WTC11 (cell line): ENCODE data around the gene GATA3.

Source experiments
- CREM ChIP-seq: sonication (generic); formaldehyde crosslinking; IDR thresholded peaks from 2 replicates; pipeline ENCODE4 v1.8.1; 2022; ENCODE audit warnings: mild to moderate bottlenecking, missing genetic modification reagents, moderate library complexity
- ELF4 ChIP-seq: sonication (generic); formaldehyde crosslinking; IDR thresholded peaks from 2 replicates; pipeline ENCODE4 v1.8.1; 2022; ENCODE audit warnings: low read depth, mild to moderate bottlenecking, moderate library complexity, missing genetic modification reagents
- JUN ChIP-seq: sonication (generic); formaldehyde crosslinking; IDR thresholded peaks from 2 replicates; pipeline ENCODE4 v1.8.0; 2023; ENCODE audit warnings: mild to moderate bottlenecking, missing genetic modification reagents
- SMAD3 ChIP-seq: sonication (generic); formaldehyde crosslinking; IDR thresholded peaks from 2 replicates; pipeline ENCODE4 v1.8.0; 2022; ENCODE audit warnings: missing genetic modification reagents, mild to moderate bottlenecking, borderline replicate concordance
- TCF7 ChIP-seq: sonication (generic); formaldehyde crosslinking; IDR thresholded peaks from 2 replicates; pipeline ENCODE4 v1.8.0; 2022; ENCODE audit warnings: mild to moderate bottlenecking, low read depth, missing genetic modification reagents, moderate library complexity
- ZNF425 ChIP-seq: fragments of 250-450 bp; sonication (Bioruptor Pico); conservative IDR thresholded peaks from 2 replicates; pipeline ENCODE4 v1.9.0; 2021; ENCODE audit warnings: mild to moderate bottlenecking
- TF ChIP-seq, protein P1 (sequence below): fragments of 200-600 bp; IDR thresholded peaks from 2 replicates; pipeline ENCODE4 v1.8.0; 2022; ENCODE audit warnings: antibody characterized with exemption
- TF ChIP-seq, protein P2 (sequence below): sonication (generic); formaldehyde crosslinking; IDR thresholded peaks from 2 replicates; pipeline ENCODE4 v1.8.1; 2023; ENCODE audit warnings: mild to moderate bottlenecking, missing genetic modification reagents, borderline replicate concordance

- TF ChIP-seq, protein P1, sequence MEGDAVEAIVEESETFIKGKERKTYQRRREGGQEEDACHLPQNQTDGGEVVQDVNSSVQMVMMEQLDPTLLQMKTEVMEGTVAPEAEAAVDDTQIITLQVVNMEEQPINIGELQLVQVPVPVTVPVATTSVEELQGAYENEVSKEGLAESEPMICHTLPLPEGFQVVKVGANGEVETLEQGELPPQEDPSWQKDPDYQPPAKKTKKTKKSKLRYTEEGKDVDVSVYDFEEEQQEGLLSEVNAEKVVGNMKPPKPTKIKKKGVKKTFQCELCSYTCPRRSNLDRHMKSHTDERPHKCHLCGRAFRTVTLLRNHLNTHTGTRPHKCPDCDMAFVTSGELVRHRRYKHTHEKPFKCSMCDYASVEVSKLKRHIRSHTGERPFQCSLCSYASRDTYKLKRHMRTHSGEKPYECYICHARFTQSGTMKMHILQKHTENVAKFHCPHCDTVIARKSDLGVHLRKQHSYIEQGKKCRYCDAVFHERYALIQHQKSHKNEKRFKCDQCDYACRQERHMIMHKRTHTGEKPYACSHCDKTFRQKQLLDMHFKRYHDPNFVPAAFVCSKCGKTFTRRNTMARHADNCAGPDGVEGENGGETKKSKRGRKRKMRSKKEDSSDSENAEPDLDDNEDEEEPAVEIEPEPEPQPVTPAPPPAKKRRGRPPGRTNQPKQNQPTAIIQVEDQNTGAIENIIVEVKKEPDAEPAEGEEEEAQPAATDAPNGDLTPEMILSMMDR: no peak
- TF ChIP-seq JUN (CRISPR knock-in tag) (no peak), TCF7 (CRISPR knock-in tag) (no peak), CREM (CRISPR knock-in tag) (no peak; the same call in 1 of the 2 replicates), ZNF425 (CRISPR knock-in tag) (no peak), ELF4 (CRISPR knock-in tag) (no peak), SMAD3 (CRISPR knock-in tag) (no peak)
- TF ChIP-seq, protein P2, sequence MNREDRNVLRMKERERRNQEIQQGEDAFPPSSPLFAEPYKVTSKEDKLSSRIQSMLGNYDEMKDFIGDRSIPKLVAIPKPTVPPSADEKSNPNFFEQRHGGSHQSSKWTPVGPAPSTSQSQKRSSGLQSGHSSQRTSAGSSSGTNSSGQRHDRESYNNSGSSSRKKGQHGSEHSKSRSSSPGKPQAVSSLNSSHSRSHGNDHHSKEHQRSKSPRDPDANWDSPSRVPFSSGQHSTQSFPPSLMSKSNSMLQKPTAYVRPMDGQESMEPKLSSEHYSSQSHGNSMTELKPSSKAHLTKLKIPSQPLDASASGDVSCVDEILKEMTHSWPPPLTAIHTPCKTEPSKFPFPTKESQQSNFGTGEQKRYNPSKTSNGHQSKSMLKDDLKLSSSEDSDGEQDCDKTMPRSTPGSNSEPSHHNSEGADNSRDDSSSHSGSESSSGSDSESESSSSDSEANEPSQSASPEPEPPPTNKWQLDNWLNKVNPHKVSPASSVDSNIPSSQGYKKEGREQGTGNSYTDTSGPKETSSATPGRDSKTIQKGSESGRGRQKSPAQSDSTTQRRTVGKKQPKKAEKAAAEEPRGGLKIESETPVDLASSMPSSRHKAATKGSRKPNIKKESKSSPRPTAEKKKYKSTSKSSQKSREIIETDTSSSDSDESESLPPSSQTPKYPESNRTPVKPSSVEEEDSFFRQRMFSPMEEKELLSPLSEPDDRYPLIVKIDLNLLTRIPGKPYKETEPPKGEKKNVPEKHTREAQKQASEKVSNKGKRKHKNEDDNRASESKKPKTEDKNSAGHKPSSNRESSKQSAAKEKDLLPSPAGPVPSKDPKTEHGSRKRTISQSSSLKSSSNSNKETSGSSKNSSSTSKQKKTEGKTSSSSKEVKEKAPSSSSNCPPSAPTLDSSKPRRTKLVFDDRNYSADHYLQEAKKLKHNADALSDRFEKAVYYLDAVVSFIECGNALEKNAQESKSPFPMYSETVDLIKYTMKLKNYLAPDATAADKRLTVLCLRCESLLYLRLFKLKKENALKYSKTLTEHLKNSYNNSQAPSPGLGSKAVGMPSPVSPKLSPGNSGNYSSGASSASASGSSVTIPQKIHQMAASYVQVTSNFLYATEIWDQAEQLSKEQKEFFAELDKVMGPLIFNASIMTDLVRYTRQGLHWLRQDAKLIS (CRISPR knock-in tag): no peak
These were observed 2.6 kb upstream of the GATA3 start for GRCh38 chr10:8051851-8052257.
